ENCODE measurements around the gene SPP2.

SPP2 gene, protein sequence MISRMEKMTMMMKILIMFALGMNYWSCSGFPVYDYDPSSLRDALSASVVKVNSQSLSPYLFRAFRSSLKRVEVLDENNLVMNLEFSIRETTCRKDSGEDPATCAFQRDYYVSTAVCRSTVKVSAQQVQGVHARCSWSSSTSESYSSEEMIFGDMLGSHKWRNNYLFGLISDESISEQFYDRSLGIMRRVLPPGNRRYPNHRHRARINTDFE

GRCh38 chr2:234050455-234051135 is at the start of gene SPP2:
TSS of gene SPP2 (plus strand) at chr2:234050702. CDS start at chr2:234050787, 85 bp downstream.
- DNase-seq (ENCODE audit: low read depth in 2 of 2): no peak

- DNase-seq (ENCODE audit: low read depth in 2 of 2): no peak
Measured at GRCh38 chr2:234001380-234002160, 48.9 kb upstream of the SPP2 start.

- DNase-seq (ENCODE audit: low read depth in 2 of 2): no peak
Measured at GRCh38 chr2:234002281-234002680, 48.2 kb upstream of the SPP2 start.

- no peak for DNase-seq (ENCODE audit: low read depth in 2 of 2)
Measured at GRCh38 chr2:234003972-234004617, 46.4 kb upstream of the SPP2 start.

DNA sequence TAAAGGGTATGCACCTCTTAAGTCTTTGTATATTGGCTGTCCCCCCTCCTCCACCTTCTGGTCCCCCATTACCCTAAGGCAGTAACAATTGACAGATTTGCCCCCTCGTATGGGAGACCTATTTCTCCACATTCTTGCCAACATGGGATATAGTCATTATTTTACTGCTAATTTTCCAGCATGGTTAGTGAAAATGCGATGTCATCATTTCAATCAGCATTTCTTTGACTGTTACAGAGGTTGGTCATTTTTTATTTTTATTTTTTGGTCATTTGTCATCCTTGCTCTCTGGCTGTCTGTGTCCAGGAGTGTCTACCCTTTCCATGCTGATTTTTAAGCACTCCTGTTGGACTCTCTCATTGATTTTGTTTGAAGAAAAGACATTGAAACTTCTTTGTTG is 45.4 kb upstream of the SPP2 start:
- no peak for DNase-seq (ENCODE audit: low read depth in 2 of 2)

GRCh38 chr2:234006501-234006900 is 44.0 kb upstream of the SPP2 start:
- DNase-seq (ENCODE audit: low read depth in 2 of 2): no peak

- no peak for DNase-seq (ENCODE audit: low read depth in 2 of 2)
Measured at GRCh38 chr2:234014427-234014826, 36.1 kb upstream of the SPP2 start.

- DNase-seq (ENCODE audit: low read depth in 2 of 2): no peak
Measured at GRCh38 chr2:234015861-234016260, 34.6 kb upstream of the SPP2 start.

- no peak for DNase-seq (ENCODE audit: low read depth in 2 of 2)
Measured at GRCh38 chr2:234019896-234020295, 30.6 kb upstream of the SPP2 start.

DNA sequence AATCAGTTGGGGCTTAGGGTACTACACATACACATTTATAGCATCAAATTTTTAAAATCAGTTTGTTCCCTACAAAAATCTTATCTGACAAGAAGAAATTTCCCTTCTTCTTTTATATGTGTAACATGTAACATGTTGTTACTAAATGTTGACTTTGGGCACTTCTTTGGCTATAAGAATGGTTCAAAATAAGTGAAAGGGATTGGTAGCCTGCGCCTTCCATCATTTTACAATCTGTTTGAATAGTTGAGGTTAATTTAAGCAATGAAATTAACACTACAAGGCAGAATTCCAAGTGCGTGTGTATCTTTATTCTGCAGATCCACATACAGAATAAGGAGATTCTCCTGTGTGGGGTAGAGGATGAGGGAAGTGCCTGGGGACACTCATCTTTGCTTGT is 30.2 kb upstream of the SPP2 start:
- DNase-seq (ENCODE audit: low read depth in 2 of 2): no peak

DNA sequence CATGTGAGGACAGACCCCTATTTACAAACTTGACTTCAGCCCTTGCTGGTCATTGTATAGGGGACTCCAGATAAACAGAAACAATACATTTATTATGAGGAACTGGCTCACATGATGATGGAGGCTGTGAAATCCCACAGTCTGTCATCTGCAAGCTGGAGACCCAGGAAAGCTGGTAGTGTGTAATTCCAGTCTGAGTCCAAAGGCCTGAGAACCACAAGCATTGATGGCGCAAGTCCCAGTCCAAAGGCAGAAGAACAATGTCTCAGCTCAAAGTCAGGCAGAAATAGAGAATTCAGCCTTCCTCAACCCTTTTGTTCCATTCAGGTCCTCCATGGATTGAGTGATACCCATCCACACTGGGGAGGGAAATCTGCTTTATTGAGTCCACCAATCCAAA is 28.1 kb upstream of the SPP2 start:
- no peak for DNase-seq (ENCODE audit: low read depth in 2 of 2)

GRCh38 chr2:234024304-234024703 is 26.2 kb upstream of the SPP2 start:
- no peak for DNase-seq (ENCODE audit: low read depth in 2 of 2)

DNA sequence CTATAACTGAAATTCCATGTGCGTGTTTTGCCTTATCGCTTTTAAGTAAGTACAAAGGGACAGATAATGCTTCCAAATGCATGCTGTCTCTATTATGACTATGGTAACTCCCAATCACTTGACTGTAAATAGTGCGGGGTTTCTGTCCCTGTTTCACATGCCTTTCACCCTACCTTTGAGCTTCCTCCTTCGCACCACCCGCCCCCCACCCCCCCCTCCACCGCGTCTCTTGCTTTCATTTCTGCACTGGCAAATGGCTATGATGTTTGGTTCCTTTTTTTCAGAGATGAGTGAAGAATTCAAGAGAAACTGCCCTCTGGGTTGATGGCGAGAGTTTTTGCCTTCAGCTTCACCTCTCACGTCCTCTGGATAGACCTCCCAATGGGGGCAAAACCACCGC is 25.0 kb upstream of the SPP2 start:
- no peak for DNase-seq (ENCODE audit: low read depth in 2 of 2)

DNA sequence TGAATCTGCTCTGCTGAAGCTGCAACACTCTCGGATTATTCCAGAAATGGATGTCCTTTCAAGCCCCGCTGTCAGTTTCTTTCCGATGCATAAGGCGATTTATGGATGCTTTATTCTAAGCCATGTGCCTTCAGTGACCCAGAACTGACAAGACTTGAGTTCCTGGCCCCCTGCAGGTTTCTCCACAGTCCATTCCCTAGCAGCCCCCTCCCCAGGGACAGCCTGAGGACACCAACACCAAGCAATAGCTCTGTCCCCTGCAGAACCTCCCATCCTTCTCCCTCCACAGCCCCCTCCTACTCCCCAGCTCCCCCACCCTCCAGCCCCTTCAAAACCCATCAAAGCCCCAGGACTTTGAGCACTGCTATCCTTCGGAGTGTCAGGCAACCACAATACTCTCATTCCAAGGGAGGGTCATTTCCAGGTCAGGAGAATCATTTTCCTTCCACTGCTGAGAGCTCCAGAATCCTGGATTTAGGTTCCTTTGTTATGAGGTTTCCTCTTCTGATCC is 24.6 kb upstream of the SPP2 start:
- no peak for DNase-seq (ENCODE audit: low read depth in 2 of 2)

DNA sequence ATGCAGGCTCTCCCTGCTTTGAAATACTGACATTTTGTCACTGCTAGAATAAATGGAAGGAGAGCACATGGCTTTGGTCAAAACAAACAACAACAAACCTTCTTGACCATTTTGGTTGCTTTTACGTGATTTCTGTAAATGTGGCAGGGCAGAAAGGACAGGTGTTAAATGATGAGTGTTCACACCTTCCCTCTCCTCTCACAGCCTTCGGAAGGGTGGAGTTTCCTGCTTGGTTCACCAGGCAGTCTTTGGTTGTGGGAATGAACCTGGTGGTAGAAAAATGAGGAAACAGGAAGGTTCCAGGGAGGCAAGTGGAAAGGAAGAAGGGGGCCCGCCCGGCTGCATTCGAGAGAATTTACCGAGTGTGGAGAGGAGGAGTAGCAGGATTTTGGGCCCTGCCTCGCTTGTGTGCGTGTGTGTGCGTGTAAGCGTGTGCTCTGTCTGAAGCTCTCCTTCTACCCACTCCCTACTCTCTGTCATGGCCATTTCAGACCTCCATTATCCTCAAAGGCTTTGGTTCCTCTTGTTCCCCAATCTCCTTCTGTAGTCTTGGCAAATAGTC is 23.7 kb upstream of the SPP2 start:
- DNase-seq (ENCODE audit: low read depth in 2 of 2): no peak

DNA sequence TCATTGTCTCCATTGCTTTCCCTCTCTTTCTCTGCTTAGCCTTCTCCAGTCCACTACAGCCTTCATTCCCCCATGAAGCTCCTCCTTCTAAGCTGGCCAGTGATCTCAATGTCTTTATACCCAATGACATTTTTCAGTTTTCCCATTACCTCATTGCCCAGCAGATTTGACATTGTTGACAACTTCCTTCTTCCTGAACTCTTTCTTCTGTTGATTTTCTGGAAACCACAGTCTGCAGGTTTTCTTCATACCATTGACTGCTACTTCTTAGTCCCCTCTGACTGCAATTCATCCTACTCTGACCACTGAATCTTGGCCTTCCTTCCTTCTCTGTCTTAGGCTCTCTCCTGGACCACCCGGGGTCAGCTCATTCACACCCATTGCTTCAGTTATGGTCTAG is 22.9 kb upstream of the SPP2 start:
- no peak for DNase-seq (ENCODE audit: low read depth in 2 of 2)

GRCh38 chr2:234029150-234029733 is 21.3 kb upstream of the SPP2 start:
- no peak for DNase-seq (ENCODE audit: low read depth in 2 of 2)

DNA sequence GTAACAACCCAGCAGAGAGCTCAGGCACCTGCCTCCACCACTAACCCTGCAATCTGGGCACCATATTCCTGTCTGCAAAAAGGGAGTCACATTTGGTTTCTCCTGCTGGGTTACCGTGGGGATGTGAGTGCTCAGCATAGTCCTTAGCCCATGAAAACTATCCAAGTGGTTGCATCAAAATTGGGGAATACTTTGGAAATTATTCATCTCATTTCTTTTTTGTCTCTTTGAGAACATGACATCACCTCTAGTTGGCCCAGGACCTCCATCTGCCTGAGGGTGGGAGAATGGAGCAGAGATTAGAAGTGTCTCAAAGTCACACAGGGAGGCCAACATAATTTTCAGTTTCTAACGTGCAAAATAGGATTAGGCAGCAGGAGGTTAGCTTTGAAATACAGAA is 19.3 kb upstream of the SPP2 start:
- no peak for DNase-seq (ENCODE audit: low read depth in 2 of 2)

- no peak for DNase-seq (ENCODE audit: low read depth in 2 of 2)
Measured at GRCh38 chr2:234032279-234032856, 18.1 kb upstream of the SPP2 start.

DNA sequence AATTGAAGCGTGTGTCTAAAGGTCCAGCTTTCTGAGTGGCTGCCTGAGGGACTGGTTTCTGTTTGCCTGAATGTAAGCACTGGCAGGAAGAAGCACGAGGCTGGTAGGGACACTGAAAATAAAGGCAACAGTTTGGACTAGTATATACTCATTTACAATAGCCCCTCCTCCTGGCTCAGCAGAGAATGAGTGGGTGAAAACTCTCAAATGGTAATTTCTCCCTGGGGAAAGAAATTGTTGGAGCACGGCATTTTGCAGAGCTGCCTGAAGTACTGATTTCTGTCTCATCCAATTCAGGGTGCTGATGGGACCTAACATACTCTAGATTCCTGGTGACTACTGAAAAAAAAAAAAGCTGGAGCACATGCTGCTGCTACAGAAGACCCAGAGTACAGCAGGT is 17.3 kb upstream of the SPP2 start:
- no peak for DNase-seq (ENCODE audit: low read depth in 2 of 2)

DNA sequence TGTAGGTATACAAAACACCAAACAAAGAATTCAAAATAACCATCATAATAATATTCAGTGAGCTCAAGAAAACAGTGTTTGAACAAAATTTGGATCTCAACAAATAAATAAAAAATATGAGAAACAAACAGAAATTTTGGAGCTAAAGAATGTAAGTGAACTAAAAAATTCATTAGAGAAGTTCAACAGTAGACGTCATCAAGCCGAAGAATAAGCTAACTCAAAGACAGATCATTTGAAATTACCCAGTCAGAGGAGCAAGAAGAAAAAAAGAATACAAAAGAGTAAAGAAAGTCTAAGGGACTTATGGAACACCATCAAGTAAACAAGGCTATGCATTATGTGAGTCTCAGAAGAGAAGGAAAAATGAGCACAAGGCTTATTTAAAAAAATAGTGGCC is 16.6 kb upstream of the SPP2 start:
- no peak for DNase-seq (ENCODE audit: low read depth in 2 of 2)
